SU-DHL-6 (cell line): ENCODE data around the gene LMOD2.

ENCODE experiments used
- H2AFZ ChIP-seq: fragments of 200-600 bp; sonication (generic); 2 replicates; pipeline ENCODE4 v1.6.1; 2014; ENCODE audit warnings: low read depth, mild to moderate bottlenecking, moderate library complexity, mixed read lengths, antibody characterized with exemption, low read length; ENCODE audit not compliant: severe bottlenecking
- H3F3A ChIP-seq: fragments of 200-600 bp; shearing (Covaris generic); 2 replicates; pipeline ENCODE4 v1.6.0; 2016; ENCODE audit warnings: antibody characterized with exemption, mild to moderate bottlenecking; ENCODE audit not compliant: insufficient read depth
- H3K27ac ChIP-seq: fragments of 200-600 bp; sonication (generic); 2 replicates; pipeline ENCODE4 v1.5.1; 2016; ENCODE audit warnings: low read depth, mild to moderate bottlenecking, low read length, moderate library complexity, mixed read lengths
- H3K27me3 ChIP-seq: fragments of 200-600 bp; sonication (generic), shearing (Covaris generic); 2 replicates; pipeline ENCODE4 v1.6.0; 2014; ENCODE audit warnings: mild to moderate bottlenecking, low read length
- H3K36me3 ChIP-seq: fragments of 200-600 bp; sonication (generic); 2 replicates; pipeline ENCODE4 v1.6.1; 2014; ENCODE audit warnings: mild to moderate bottlenecking, low read length, mixed read lengths
- H3K4me2 ChIP-seq: fragments of 300-600, 200-600 bp; shearing (Covaris generic), sonication (generic); 2 replicates; pipeline ENCODE4 v1.6.0; 2014; ENCODE audit warnings: low read length, low read depth, mild to moderate bottlenecking; ENCODE audit not compliant: poor library complexity, severe bottlenecking
- H3K4me3 ChIP-seq: fragments of 200-600 bp; sonication (generic); 2 replicates; pipeline ENCODE4 v1.5.1; 2014; ENCODE audit warnings: antibody characterized with exemption, low read length, mild to moderate bottlenecking, mixed read lengths; ENCODE audit not compliant: insufficient read depth, poor library complexity, severe bottlenecking
- H3K79me2 ChIP-seq: fragments of 200-600 bp; sonication (generic); 2 replicates; pipeline ENCODE4 v1.6.1; 2014; ENCODE audit warnings: mild to moderate bottlenecking, low read length, moderate library complexity; ENCODE audit not compliant: insufficient read depth
- H3K9ac ChIP-seq: fragments of 200-600 bp; sonication (generic); 2 replicates; pipeline ENCODE4 v1.7.0; 2014; ENCODE audit warnings: mild to moderate bottlenecking, low read length
- H3K9me2 ChIP-seq: fragments of 200-600 bp; sonication (generic); replicated peaks from 2 replicates; pipeline ENCODE4 v1.6.1; 2014; ENCODE audit warnings: low read length; ENCODE audit not compliant: insufficient read depth
- H3K9me3 ChIP-seq: fragments of 200-600 bp; sonication (generic); 2 replicates; pipeline ENCODE4 v1.6.1; 2014; ENCODE audit warnings: low read length, mixed read lengths; ENCODE audit not compliant: insufficient read depth
- H4K20me1 ChIP-seq: fragments of 200-600 bp; sonication (generic); 2 replicates; pipeline ENCODE4 v1.6.1; 2014; ENCODE audit warnings: low read depth, mild to moderate bottlenecking, antibody characterized with exemption, low read length, moderate library complexity, mixed read lengths
- EZH2phosphoT487 ChIP-seq: fragments of 200-600 bp; sonication (generic), shearing (Covaris generic); conservative IDR thresholded peaks from 2 replicates; pipeline ENCODE4 v1.6.1; 2018; ENCODE audit warnings: mild to moderate bottlenecking, antibody characterized with exemption, low read length, moderate library complexity, mixed read lengths
- TF ChIP-seq, protein P1 (sequence below): fragments of 200-600 bp; sonication (generic); IDR thresholded peaks from one replicate; pipeline ENCODE4 v1.5.1; 2017; ENCODE audit warnings: antibody characterized with exemption, mild to moderate bottlenecking, low read length, moderate library complexity; ENCODE audit not compliant: insufficient read depth, poor library complexity, severe bottlenecking

The LMOD2 gene

DNA sequence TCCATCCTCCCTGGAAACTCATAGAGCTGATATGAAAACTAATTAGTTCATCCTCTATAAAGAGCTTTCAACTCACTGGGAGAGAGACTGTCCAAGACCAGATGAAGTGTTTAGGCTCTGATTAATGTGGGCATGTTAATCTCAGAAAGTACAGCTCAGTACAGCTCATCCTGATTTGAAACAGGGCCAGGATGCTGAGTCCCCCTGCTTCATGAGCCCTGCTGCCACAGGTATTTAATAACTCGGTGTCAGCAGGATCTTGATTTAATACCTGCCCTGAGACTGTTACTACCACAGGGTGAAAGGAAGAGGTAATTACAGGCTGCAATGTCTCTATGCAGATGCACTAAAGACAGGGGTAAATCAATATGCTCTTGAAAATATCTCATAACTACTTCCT, 10.8 kb downstream of the LMOD2 start:
- Histone ChIP-seq H3K27me3 (no peaks in the 10 kb centered on the region), H3K79me2 (no peaks in the 10 kb centered on the region), H3K4me2 (no peak overlapping the region), H3K36me3 (no peaks in the 10 kb centered on the region), H3K4me3 (no peak overlapping the region), H4K20me1 (no peaks in the 10 kb centered on the region), H3F3A (no peaks in the 10 kb centered on the region), H3K9me2 (no peaks in the 10 kb centered on the region), H2AFZ (no peak overlapping the region), H3K9ac (no peak overlapping the region), H3K9me3 (no peaks in the 10 kb centered on the region), H3K27ac (no peak overlapping the region)
- TF ChIP-seq, protein P1, sequence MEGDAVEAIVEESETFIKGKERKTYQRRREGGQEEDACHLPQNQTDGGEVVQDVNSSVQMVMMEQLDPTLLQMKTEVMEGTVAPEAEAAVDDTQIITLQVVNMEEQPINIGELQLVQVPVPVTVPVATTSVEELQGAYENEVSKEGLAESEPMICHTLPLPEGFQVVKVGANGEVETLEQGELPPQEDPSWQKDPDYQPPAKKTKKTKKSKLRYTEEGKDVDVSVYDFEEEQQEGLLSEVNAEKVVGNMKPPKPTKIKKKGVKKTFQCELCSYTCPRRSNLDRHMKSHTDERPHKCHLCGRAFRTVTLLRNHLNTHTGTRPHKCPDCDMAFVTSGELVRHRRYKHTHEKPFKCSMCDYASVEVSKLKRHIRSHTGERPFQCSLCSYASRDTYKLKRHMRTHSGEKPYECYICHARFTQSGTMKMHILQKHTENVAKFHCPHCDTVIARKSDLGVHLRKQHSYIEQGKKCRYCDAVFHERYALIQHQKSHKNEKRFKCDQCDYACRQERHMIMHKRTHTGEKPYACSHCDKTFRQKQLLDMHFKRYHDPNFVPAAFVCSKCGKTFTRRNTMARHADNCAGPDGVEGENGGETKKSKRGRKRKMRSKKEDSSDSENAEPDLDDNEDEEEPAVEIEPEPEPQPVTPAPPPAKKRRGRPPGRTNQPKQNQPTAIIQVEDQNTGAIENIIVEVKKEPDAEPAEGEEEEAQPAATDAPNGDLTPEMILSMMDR, result no peak
- TF ChIP-seq EZH2phosphoT487, result no peak

DNA sequence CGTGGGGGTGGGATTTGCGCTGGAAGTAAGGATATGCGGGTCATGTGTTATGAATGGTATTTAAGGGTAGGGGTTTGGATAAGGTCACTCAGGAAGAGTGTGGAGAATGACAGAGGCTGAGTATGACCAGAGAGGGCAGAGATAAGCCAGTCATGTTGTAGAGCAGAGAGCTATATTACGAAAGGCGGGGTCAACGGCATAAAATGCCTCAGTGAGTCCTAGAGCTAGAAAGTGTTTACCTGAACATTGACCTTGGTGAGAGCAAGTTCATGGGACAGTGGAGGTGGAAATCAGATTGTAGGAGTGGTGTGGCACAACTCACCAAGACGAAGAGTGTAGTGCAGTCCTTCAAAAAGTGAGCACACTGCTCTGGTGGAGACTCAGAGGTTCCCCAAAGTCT, 13.8 kb downstream of the LMOD2 start:
- Histone ChIP-seq H3K9ac (no peak overlapping the region), H4K20me1 (no peaks in the 10 kb centered on the region), H3K36me3 (no peaks in the 10 kb centered on the region), H3K27me3 (no peaks in the 10 kb centered on the region), H3K9me3 (no peaks in the 10 kb centered on the region), H3K27ac (no peak overlapping the region), H3K79me2 (no peaks in the 10 kb centered on the region), H3K4me3 (no peak overlapping the region), H3K4me2 (no peak overlapping the region), H3K9me2 (no peaks in the 10 kb centered on the region), H2AFZ (no peak overlapping the region), H3F3A (no peaks in the 10 kb centered on the region)
- TF ChIP-seq, protein P1, result no peak
- TF ChIP-seq EZH2phosphoT487, result no peak

DNA sequence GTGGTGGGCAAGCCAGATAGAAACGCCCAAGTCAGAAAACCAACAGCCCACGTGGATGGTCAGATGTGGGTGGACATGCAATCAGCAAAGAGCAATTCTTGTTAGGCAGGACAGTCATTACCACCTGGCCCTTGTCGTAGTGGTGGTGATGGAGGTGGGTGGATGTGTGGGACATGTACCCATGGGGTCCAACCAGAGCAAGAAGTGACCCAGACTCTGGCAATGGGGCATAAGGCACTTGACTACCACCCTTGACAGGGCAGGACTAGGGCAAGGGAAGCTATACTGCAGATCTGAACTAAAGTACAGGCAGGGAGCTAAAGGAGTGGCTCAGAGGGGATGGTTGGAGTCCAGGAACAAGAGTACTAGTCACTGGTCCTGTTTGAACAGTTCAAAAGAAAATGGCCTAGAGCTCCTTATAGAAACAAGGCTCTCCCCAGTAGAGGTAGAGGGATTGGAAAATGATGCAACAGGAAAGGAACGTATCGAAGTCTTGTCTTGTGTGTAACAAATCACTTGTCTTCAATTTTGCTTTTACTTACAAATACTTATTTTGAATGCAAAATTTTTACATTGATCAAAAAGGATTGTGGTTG, 17.6 kb downstream of the LMOD2 start:
- Histone ChIP-seq H3K27me3 (no peaks in the 10 kb centered on the region), H3K9me2 (no peaks in the 10 kb centered on the region), H4K20me1 (no peaks in the 10 kb centered on the region), H3K4me3 (no peak overlapping the region), H3K9ac (no peak overlapping the region), H3K36me3 (no peaks in the 10 kb centered on the region), H3K27ac (no peak overlapping the region), H2AFZ (no peak overlapping the region), H3K9me3 (no peaks in the 10 kb centered on the region), H3F3A (no peaks in the 10 kb centered on the region), H3K79me2 (no peaks in the 10 kb centered on the region), H3K4me2 (no peak overlapping the region)
- TF ChIP-seq EZH2phosphoT487, result no peak
- TF ChIP-seq, protein P1, result no peak
